ENCODE measurements around the gene KLF16.
"Not testable (repeated sequence)": the region's sequence is repeated elsewhere in the genome, so short reads cannot be mapped to it uniquely, and the experiment has no call there.

The KLF16 gene

GRCh38 chr19:1875646-1876495 lies 12.5 kb upstream of the KLF16 start:
- TF ChIP-seq CTCF (IDR thresholded peaks at IDR 0.05; ENCODE audit: low read depth, low read length, missing control alignments) = no peak
- no peak for DNase-seq (ENCODE audit: low read depth)
- H3K4me3 ChIP-seq (ENCODE audit: low read depth, low read length) = peak overlapping the region; percentile 95

- not testable (repeated sequence) for DNase-seq (ENCODE audit: low read depth)
- peak overlapping the region; percentile 95 for H3K4me3 ChIP-seq (ENCODE audit: low read depth, low read length)
These were observed 11.9 kb upstream of the KLF16 start for GRCh38 chr19:1875265-1875645.

GRCh38 chr19:1874554-1875185 lies 11.3 kb upstream of the KLF16 start:
- DNase-seq (ENCODE audit: low read depth) = no peak
- TF ChIP-seq CTCF (IDR thresholded peaks at IDR 0.05; ENCODE audit: low read depth, low read length, missing control alignments) = no peak
- peak overlapping the region; percentile 95 for H3K4me3 ChIP-seq (ENCODE audit: low read depth, low read length)

GRCh38 chr19:1873524-1874473 lies 10.4 kb upstream of the KLF16 start:
- no peak for DNase-seq (ENCODE audit: low read depth)
- no peak for TF ChIP-seq CTCF (IDR thresholded peaks at IDR 0.05; ENCODE audit: low read depth, low read length, missing control alignments)
- H3K4me3 ChIP-seq (ENCODE audit: low read depth, low read length) = peak overlapping the region; percentile 95

- no peak overlapping the region for H3K4me3 ChIP-seq (ENCODE audit: low read depth, low read length)
- DNase-seq (ENCODE audit: low read depth) = no peak
- no peak for TF ChIP-seq CTCF (IDR thresholded peaks at IDR 0.05; ENCODE audit: low read depth, low read length, missing control alignments)
These were observed 9.6 kb upstream of the KLF16 start for GRCh38 chr19:1872807-1873523.

GRCh38 chr19:1871630-1872029 lies 8.3 kb upstream of the KLF16 start:
- no peak for DNase-seq (ENCODE audit: low read depth)

More at GRCh38 chr19:1871630-1872029, 8.3 kb upstream of the KLF16 start:
- no peak for TF ChIP-seq CTCF (IDR thresholded peaks at IDR 0.05; ENCODE audit: low read depth, low read length, missing control alignments)
- H3K4me3 ChIP-seq (ENCODE audit: low read depth, low read length) = no peak overlapping the region
